Myometrial cell (primary cell): Measurements from ENCODE around the gene GADD45B. TPM values are rescaled to one million over a fixed set of nuclear protein-coding genes. Genes with fewer than 3 reads are reported as not detected.

Experiments used
- total RNA-seq: library from RNA; depleted of rRNA; stranded (reverse); fragments of >200 nt; gene quantifications from 2 replicates; pipeline ENCODE4 v1.2.3, GENCODE V29; 2015

Gene GADD45B, protein sequence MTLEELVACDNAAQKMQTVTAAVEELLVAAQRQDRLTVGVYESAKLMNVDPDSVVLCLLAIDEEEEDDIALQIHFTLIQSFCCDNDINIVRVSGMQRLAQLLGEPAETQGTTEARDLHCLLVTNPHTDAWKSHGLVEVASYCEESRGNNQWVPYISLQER
- 57.9 and 60.4 TPM in 2 replicates for total RNA-seq

DNA sequence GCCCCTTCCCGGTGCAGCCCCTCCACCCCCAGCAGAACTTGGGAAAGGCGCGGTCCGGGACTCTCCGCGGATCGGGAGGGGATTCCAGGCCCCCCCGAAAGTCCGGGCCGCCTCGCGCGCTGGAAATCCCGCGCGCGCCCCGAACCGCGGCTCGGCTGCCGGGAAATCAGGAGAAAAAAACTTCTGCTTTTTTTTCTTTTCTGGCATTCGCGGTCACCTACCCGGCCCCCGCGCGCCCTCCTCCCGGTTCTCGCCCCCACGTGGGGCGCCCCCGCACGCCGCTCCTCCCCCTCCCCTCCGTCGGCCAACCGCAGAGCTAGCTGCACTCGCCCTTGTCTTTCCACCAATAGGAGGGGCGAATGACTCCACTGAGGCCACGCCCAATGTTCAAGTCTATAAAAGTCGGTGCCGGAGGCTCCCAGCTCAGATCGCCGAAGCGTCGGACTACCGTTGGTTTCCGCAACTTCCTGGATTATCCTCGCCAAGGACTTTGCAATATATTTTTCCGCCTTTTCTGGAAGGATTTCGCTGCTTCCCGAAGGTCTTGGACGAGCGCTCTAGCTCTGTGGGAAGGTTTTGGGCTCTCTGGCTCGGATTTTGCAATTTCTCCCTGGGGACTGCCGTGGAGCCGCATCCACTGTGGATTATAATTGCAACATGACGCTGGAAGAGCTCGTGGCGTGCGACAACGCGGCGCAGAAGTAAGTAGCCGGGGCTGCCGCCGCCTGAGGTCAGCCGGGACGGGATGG is at the start of gene GADD45B:
GADD45B (plus strand) TSS at position 426 of the 749 bp plus-strand sequence; CDS start at position 658, 232 bp downstream.

GRCh38 chr19:2427429-2428320 is 48.3 kb upstream of the GADD45B start, which contains the start of gene TIMM13:
Gene TIMM13, minus strand, starts transcription at chr19:2427586. Its CDS starts 53 bp downstream, at chr19:2427533.

Other genes with a start within 250 kb of the GADD45B start
- gene PLEKHJ1, start 239.8 kb upstream of the GADD45B start, total RNA-seq: 99.4 and 100 TPM in 2 replicates
- 20.9 and 28.0 TPM in 2 replicates for gene SF3A2, start 239.3 kb upstream of the GADD45B start, total RNA-seq
- gene AMH, start 226.8 kb upstream of the GADD45B start, total RNA-seq: 0.18 TPM in 1 of 2 replicates, not detected in the other
- not detected in 2 replicates for gene JSRP1, start 219.7 kb upstream of the GADD45B start, total RNA-seq
- not detected in 2 replicates for gene PEAK3, start 194.0 kb upstream of the GADD45B start, total RNA-seq
- not detected in 2 replicates for gene LINGO3, start 168.0 kb upstream of the GADD45B start, total RNA-seq
- 212 and 255 TPM in 2 replicates for gene LSM7, start 147.5 kb upstream of the GADD45B start, total RNA-seq
- gene SPPL2B, start 147.4 kb upstream of the GADD45B start, total RNA-seq: 37.7 and 41.2 TPM in 2 replicates
- not detected in 2 replicates for gene TMPRSS9, start 115.9 kb upstream of the GADD45B start, total RNA-seq
- 44.5 and 53.9 TPM in 2 replicates for gene TIMM13, start 48.5 kb upstream of the GADD45B start, total RNA-seq
- 133 and 138 TPM in 2 replicates for gene LMNB2, start 19.2 kb upstream of the GADD45B start, total RNA-seq
- gene GNG7, start 226.6 kb downstream of the GADD45B start, total RNA-seq: under 0.01 TPM in 1 of 2 replicates, not detected in the other
- 0.35 TPM in 1 of 2 replicates, not detected in the other for gene DIRAS1, start 245.2 kb downstream of the GADD45B start, total RNA-seq